Bronchial epithelial cell (primary cell): ENCODE measurements around the gene NMNAT2. TPM values are rescaled to one million over a fixed set of nuclear protein-coding genes. Genes with fewer than 3 reads are reported as not detected.

Source experiments
- DNase-seq: peaks from one replicate; pipeline ENCODE4 v3.0.0-alpha.2; 2010; ENCODE audit warnings: low read depth
- FAIRE-seq: peaks from 2 replicates; lab custom pipeline; 2011; peaks lifted over from hg19 to GRCh38; lab: Jason Lieb, UNC
- H3K27me3 ChIP-seq: 2 replicates; pipeline ENCODE4 v1.5.1; 2011; ENCODE audit warnings: low read length; ENCODE audit not compliant: control insufficient read depth, insufficient read depth
- H3K36me3 ChIP-seq: 2 replicates; pipeline ENCODE4 v1.5.1; 2011; ENCODE audit warnings: low read length; ENCODE audit not compliant: control insufficient read depth, insufficient read depth
- H3K4me3 ChIP-seq: 2 replicates; pipeline ENCODE4 v1.5.1; 2011; ENCODE audit warnings: mild to moderate bottlenecking, low read depth, low read length, control low read depth
- total RNA-seq: library from RNA; depleted of rRNA; stranded (reverse); fragments of >200 nt; gene quantifications from 2 replicates; pipeline ENCODE4 v1.2.1, GENCODE V29; 2014
- TF ChIP-seq, protein P1 (sequence below): IDR thresholded peaks from 2 replicates; pipeline ENCODE4 v1.5.1; 2011; ENCODE audit warnings: mild to moderate bottlenecking, moderate library complexity, low read length, control low read depth, inconsistent platforms; ENCODE audit not compliant: insufficient read depth, severe bottlenecking

NMNAT2 gene
- total RNA-seq, 1 donor from 2014 or later: 0.26 TPM

DNA sequence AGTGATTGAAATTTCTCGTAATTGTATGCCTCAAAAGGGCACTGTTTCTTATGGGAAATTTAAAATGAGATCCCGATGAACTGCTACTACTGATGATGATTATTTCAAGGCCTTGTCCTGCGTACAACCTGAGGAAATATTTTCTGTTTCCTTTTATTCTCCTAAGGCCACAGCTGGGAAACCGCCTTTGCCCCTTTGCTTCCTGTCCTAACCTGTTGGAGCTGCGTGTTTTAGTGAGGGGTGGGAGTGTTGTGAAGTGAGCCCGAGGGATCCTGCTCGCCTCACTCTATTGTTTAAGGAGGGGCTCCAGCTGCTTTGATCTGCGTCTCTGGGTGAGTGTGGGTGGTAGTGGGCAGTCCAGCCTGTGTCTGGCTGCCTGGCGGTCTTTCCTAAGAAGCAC lies 217.7 kb downstream of the NMNAT2 start:
- Histone ChIP-seq H3K4me3 (no peak overlapping the region), H3K36me3 (peaks cover 2% of the 10 kb centered on the region), H3K27me3 (no peaks in the 10 kb centered on the region)
- no peak for FAIRE-seq
- no peak for DNase-seq
- TF ChIP-seq, protein P1, sequence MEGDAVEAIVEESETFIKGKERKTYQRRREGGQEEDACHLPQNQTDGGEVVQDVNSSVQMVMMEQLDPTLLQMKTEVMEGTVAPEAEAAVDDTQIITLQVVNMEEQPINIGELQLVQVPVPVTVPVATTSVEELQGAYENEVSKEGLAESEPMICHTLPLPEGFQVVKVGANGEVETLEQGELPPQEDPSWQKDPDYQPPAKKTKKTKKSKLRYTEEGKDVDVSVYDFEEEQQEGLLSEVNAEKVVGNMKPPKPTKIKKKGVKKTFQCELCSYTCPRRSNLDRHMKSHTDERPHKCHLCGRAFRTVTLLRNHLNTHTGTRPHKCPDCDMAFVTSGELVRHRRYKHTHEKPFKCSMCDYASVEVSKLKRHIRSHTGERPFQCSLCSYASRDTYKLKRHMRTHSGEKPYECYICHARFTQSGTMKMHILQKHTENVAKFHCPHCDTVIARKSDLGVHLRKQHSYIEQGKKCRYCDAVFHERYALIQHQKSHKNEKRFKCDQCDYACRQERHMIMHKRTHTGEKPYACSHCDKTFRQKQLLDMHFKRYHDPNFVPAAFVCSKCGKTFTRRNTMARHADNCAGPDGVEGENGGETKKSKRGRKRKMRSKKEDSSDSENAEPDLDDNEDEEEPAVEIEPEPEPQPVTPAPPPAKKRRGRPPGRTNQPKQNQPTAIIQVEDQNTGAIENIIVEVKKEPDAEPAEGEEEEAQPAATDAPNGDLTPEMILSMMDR: no peak

DNA sequence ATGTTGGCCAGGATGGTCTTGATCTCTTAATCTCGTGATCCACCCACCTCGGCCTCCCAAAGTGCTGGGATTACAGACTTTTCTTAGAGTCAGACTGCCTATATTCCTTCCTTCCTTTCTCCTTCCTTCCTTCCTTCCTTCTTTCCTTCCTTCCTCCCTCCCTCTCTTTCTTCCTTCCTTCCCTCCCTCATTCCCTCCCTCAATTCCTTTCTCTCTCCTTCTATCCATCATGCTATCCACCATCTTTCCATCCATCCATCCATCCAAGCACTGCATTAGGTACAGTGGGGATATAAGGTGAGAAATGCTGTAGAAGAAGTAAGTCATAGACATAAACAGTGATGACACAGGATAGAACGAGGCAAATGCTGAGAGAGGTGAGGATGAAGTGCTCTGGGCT lies 218.9 kb downstream of the NMNAT2 start:
- TF ChIP-seq, protein P1: no peak
- H3K36me3 ChIP-seq: peaks cover 2% of the 10 kb centered on the region
- DNase-seq (no peak), FAIRE-seq (no peak)
- H3K27me3 ChIP-seq: no peaks in the 10 kb centered on the region
- H3K4me3 ChIP-seq: no peak overlapping the region

DNA sequence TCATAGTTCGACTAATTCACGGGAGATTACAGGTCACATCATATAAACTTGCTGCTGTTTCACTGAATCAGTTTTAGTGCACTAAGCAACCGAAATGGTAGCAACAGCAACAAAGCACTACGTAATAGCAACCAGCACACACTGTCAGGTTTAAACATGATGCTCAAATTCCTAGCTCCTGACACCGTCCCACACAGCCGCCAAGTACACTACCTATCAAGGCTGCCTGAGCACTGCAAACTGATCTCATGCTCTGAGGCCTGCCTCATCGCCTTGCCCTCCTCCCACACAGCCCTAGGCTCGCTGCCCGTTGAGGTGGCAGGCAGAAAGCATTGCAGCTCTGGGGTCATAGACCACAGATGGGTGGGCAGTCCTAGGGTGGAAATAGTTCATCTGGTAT lies 219.7 kb downstream of the NMNAT2 start:
- Histone ChIP-seq H3K4me3 (no peak overlapping the region), H3K36me3 (peaks cover 2% of the 10 kb centered on the region), H3K27me3 (no peaks in the 10 kb centered on the region)
- DNase-seq (peak; percentile 98), FAIRE-seq (peak; percentile 99)
- TF ChIP-seq, protein P1: no peak

Other genes with a start within 250 kb of the NMNAT2 start
- 1,014 and 1,840 TPM in 2 replicates for gene LAMC2, start 232.1 kb downstream of the NMNAT2 start, total RNA-seq
- gene SMG7, start 54.1 kb upstream of the NMNAT2 start, total RNA-seq: 17.9 and 18.3 TPM in 2 replicates
- 96.4 and 202 TPM in 2 replicates for gene NCF2, start 172.1 kb upstream of the NMNAT2 start, total RNA-seq
- gene ARPC5, start 217.4 kb upstream of the NMNAT2 start, total RNA-seq: 95.3 and 182 TPM in 2 replicates
- not detected in 2 replicates for gene APOBEC4, start 234.9 kb upstream of the NMNAT2 start, total RNA-seq